NCI-H2227 (cell line): ENCODE measurements around the gene EYA3.

Experiments
- DNase-seq: peaks from one replicate; lab custom pipeline; 2025; ENCODE audit not compliant: unreplicated experiment; lab: John Stamatoyannopoulos, UW

The EYA3 gene

DNA sequence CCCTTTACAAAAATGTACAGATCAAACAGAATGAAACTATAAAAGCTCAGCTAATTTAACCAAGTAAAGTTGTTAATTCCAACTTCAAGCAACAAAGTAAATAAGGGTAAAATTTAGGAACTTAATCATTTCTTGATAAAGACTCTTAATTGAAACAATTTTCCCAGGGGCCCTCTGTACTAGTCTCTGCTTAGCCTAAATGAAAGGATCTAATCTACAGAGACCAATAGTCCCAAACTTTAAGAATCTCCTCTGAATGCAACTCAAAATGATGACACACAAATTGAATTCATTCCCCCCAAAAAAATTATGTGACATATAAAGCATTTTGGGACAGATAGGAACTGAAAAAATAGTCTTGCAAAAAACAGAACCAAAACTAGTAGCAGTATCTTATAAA is 16.6 kb downstream of the EYA3 start:
- no peak for DNase-seq

- no peak for DNase-seq
Observed at GRCh38 chr1:28070725-28071593, 17.5 kb downstream of the EYA3 start.

DNA sequence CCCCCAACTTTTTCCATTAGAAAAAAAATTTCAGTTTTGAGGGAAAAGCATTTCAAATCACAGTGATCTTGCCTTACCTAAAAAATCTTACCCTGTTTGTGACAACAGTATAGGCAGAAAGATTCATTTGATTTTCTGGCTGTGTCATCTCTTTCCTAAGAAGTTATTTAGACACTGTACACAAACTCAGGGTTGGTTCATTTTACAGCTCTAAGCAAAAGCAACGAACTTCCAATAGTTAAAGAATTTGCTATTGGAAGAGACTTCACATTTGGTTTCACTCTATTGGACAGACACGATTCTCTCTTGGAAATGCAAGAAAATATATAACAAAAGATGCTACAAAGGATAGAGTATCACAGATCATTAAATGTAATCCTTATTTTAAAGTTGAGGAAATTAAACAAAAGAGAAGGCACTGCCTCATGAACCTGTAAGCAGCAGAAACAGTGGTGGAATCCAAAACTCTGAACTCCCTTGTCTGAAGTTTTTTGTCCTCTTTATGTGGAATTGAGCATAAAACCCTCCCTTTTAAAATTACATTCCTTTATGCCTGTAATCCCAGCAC is 20.8 kb downstream of the EYA3 start:
- DNase-seq: no peak

- DNase-seq: no peak
Observed at GRCh38 chr1:28066393-28067154, 21.8 kb downstream of the EYA3 start.

- DNase-seq: no peak
Observed at GRCh38 chr1:28064064-28064463, 24.3 kb downstream of the EYA3 start.

GRCh38 chr1:28062806-28063205 is 25.6 kb downstream of the EYA3 start:
- no peak for DNase-seq

DNA sequence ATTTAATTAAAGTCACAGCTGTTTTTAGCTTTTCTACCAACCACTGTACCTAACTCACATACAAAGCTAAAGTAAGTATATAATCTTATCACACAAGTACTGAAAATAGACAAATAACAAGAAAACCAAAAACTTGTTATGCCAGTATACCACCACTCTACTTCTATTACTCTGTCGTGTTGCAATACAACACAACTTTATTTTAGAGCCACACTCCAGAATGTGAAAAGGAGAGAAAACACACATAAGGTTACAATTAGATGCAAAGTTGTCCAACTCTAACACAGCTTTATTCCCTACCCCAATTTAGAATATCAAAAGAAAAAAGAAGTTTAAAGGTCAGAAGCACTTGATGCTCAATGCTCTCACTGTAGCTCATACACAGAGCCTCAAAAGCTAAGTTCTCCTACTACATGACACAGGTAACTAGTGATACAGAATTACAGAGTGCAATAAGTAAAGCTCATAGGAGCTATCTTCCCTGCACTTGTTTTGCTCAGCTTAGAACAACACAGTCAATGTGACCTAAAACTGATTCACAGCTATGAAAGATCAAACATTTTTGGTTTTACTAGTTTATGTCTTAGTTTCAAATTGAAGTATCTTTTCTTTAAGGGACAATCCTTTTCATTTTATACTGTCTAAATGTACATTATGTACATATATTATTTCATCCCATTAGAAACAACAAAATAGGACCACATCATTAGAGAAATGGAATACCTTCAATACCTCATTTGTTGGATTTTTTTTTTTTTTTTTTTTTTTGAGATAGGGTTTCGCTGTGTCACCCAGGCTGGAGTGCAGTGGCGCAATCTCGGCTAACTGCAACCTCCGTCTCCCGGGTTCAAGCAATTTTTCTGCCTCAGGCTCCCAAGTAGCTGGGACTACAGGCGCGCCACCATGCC is 29.2 kb downstream of the EYA3 start:
- DNase-seq: no peak

- no peak for DNase-seq
Observed at GRCh38 chr1:28058168-28058567, 30.2 kb downstream of the EYA3 start.

DNA sequence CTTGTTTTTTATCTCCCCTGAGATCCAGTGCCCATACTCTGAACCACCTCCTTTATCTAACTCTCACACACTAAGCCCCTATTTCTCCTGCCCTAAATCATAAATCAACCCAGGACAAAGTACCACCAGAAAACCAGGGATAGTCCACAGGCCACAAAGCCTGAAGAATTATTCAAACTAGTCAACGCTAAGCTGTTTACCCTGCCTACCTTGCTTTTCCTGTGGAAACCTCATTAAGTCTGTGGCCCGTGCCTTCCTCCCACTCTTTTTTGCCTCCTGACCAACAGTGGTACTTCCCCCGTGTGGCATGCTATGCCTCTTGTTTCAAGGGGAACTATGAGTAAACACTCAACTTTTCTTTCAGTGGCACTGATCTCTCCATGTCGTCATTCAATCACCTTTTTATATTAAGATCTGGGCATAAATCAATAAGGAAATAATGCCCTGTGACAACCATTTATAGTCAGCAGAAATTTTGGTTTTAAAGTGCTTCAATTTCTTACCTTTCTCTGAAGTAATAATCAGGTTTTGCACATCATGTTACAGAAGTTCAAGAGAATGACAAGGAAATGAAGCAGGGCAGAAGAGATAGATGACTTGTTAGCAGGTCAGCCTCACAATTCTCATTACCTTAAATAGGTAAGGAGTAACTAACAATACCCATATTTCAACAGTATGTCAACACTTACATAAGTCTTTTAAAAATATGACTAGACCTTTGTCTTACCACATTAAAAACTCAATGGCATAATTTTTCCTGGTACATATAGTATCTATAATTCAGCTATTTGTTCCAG is 32.1 kb downstream of the EYA3 start:
- DNase-seq: no peak

GRCh38 chr1:28050776-28051175 is 37.6 kb downstream of the EYA3 start:
- DNase-seq: no peak

DNA sequence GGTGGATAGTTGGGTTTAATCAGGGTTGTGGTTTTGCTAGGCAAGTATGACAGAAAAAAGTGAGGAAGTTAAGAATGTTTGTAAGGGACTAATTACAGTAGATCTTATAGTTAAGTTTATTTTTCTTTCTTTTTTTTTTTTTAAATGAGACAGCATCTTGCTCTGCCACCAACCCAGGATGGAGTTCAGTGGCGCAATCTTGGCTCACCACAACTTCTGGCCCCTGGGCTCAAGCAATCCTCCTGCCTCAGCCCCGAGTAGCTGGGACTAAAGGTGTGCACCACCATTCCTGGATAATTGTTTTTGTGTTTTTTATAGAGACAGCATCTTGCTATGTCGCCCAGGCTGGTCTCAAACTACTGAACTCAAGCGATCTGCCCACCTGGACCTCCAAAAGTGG is 41.7 kb downstream of the EYA3 start:
- no peak for DNase-seq

DNA sequence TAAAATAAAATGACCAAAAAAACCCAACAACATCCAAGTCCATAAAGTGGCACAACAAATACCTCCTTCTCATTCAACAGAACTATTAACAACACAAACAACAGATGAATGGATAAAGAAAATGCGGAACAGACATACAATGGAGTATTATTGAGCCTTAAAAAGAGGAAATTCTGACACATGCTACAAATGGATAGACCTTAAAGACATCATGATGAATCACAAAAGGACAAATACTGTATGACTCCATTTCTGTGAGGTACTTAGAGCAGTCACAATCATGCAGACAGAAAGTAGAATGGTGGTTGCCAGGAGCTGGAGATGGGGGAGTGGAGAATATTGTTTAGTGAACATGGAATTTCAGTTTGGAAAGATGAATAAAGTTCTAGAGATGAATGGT is 42.6 kb downstream of the EYA3 start:
- DNase-seq: no peak

DNA sequence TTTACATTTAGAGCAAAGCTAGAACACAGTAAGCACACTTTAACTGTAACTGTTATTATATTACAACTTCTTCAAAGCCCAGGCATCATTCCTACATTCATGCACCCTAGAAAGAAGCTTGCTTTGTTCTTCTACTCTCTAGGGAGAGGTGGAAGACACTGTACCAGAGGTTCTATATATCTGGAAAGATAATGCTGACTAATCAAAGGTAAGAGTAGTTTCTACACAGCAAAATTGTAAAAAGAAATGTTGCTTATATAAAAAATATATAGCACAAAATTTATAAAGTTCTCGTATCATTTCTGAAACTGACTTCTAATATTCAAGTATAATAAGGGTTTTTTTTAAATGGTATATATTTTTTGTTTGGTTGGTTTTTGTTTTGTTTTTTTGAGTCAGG is 44.0 kb downstream of the EYA3 start:
- DNase-seq: no peak

GRCh38 chr1:28039341-28039740 is 49.1 kb downstream of the EYA3 start:
- DNase-seq: no peak

- DNase-seq: no peak
Observed at GRCh38 chr1:28037946-28038345, 50.5 kb downstream of the EYA3 start.

- no peak for DNase-seq
Observed at GRCh38 chr1:28037206-28037605, 51.2 kb downstream of the EYA3 start.

- no peak for DNase-seq
Observed at GRCh38 chr1:28036431-28036830, 52.0 kb downstream of the EYA3 start.

DNA sequence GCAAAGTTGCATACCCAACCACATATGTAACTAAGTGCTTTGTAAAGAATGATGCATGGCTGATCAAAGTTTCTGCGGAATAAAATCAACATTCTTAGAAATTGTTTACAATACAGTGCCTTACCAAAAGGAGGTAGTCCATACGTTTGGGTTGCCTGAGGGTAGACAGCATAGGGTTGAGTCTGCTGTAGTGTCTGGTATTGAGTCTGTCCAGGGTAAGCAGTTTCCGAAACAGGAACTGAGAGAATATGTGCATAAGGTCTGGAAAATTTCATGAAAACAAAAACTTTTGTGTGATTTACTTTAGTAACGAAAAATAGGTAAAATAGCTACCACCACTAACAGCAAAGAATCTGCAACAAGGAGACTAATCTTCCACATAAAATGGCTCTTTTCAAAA is 53.0 kb downstream of the EYA3 start:
- no peak for DNase-seq

- no peak for DNase-seq
Observed at GRCh38 chr1:28032281-28032680, 56.1 kb downstream of the EYA3 start.

GRCh38 chr1:28031173-28031572 is 57.2 kb downstream of the EYA3 start:
- no peak for DNase-seq
